Trophoblast cell (in vitro differentiated cells and primary cell): ENCODE data around the gene WNT16.

ENCODE experiments used
- DNase-seq, 2 donors: peaks; one replicate each; pipeline ENCODE4 v3.0.0-alpha.2; 2016
- H2AFZ ChIP-seq: 2 replicates; pipeline ENCODE4 v1.6.1; 2013; ENCODE audit warnings: low read length, moderate library complexity, mild to moderate bottlenecking; ENCODE audit not compliant: insufficient read depth, poor library complexity
- H2AK5ac ChIP-seq: 2 replicates; pipeline ENCODE4 v1.6.1; 2013; ENCODE audit warnings: mild to moderate bottlenecking, low read length
- H2BK120ac ChIP-seq: 2 replicates; pipeline ENCODE4 v1.6.1; 2013; ENCODE audit warnings: low read length, mild to moderate bottlenecking, moderate library complexity; ENCODE audit not compliant: insufficient read depth, poor library complexity
- H2BK12ac ChIP-seq: 2 replicates; pipeline ENCODE4 v1.6.1; 2013; ENCODE audit warnings: mild to moderate bottlenecking, low read length, moderate library complexity
- H2BK5ac ChIP-seq: 2 replicates; pipeline ENCODE4 v1.6.1; 2013; ENCODE audit warnings: low read length, low read depth, moderate library complexity, mild to moderate bottlenecking; ENCODE audit not compliant: poor library complexity
- H3K14ac ChIP-seq: 2 replicates; pipeline ENCODE4 v1.6.1; 2013; ENCODE audit warnings: mild to moderate bottlenecking, low read length
- H3K18ac ChIP-seq: 2 replicates; pipeline ENCODE4 v1.6.1; 2013; ENCODE audit warnings: mild to moderate bottlenecking, low read length
- H3K23ac ChIP-seq: 2 replicates; pipeline ENCODE4 v1.6.1; 2013; ENCODE audit warnings: low read length
- H3K27ac ChIP-seq: 2 replicates; pipeline ENCODE4 v1.5.1; 2013; ENCODE audit warnings: low read depth, mild to moderate bottlenecking, inconsistent platforms, low read length, moderate library complexity
- H3K27me3 ChIP-seq: 2 replicates; pipeline ENCODE4 v1.6.1; 2013; ENCODE audit warnings: inconsistent platforms, mild to moderate bottlenecking, low read length, moderate library complexity; ENCODE audit not compliant: insufficient read depth
- H3K36me3 ChIP-seq, 2 experiments: 1 replicate in 1 of 2; 2 replicates in 1 of 2; pipeline ENCODE4 v1.6.1; 2013; ENCODE audit warnings: low read length in 2 of 2, mild to moderate bottlenecking in 2 of 2, moderate library complexity in 1 of 2; ENCODE audit not compliant: insufficient read depth in 2 of 2, control insufficient read depth in 1 of 2
- H3K4ac ChIP-seq: 2 replicates; pipeline ENCODE4 v1.6.1; 2013; ENCODE audit warnings: low read depth, mild to moderate bottlenecking, low read length, moderate library complexity
- H3K4me1 ChIP-seq, 2 experiments: 1 replicate in 1 of 2; 2 replicates in 1 of 2; pipeline ENCODE4 v1.6.1; 2013; ENCODE audit warnings: low read length in 2 of 2, mild to moderate bottlenecking in 2 of 2, moderate library complexity in 1 of 2; ENCODE audit not compliant: insufficient read depth in 2 of 2, control insufficient read depth in 1 of 2
- H3K4me2 ChIP-seq: 2 replicates; pipeline ENCODE4 v1.6.1; 2013; ENCODE audit warnings: inconsistent platforms, mild to moderate bottlenecking, low read length, moderate library complexity
- H3K4me3 ChIP-seq: 2 replicates; pipeline ENCODE4 v1.5.1; 2013; ENCODE audit warnings: mild to moderate bottlenecking, low read depth, low read length, inconsistent platforms
- H3K79me1 ChIP-seq: one replicate; pipeline ENCODE4 v1.6.1; 2013; ENCODE audit warnings: low read length
- H3K79me2 ChIP-seq: 2 replicates; pipeline ENCODE4 v1.6.1; 2013; ENCODE audit warnings: low read length, mild to moderate bottlenecking; ENCODE audit not compliant: control insufficient read depth, insufficient read depth, poor library complexity
- H3K9ac ChIP-seq: 2 replicates; pipeline ENCODE4 v1.6.1; 2013; ENCODE audit warnings: mild to moderate bottlenecking, low read length
- H3K9me3 ChIP-seq: 2 replicates; pipeline ENCODE4 v1.6.1; 2013; ENCODE audit warnings: low read depth, mild to moderate bottlenecking, control low read depth, inconsistent platforms, low read length; ENCODE audit not compliant: insufficient read depth
- H4K12ac ChIP-seq: 2 replicates; pipeline ENCODE4 v1.6.1; 2013; ENCODE audit warnings: low read depth, mild to moderate bottlenecking, low read length, moderate library complexity
- H4K8ac ChIP-seq: 2 replicates; pipeline ENCODE4 v1.6.1; 2013; ENCODE audit warnings: low read depth, mild to moderate bottlenecking, low read length, moderate library complexity
- H4K91ac ChIP-seq: one replicate; pipeline ENCODE4 v1.6.1; 2013; ENCODE audit warnings: low read depth, mild to moderate bottlenecking, low read length, moderate library complexity
- WGBS: extraction: QIAGEN DNeasy Blood & Tissue Kit; methylation state at CpG from one replicate; pipeline ENCODE4 v1.1.7; 2013; ENCODE audit warnings: missing lambda C conversion rate; ENCODE audit not compliant: insufficient read length, insufficient coverage; ENCODE audit errors: extremely low coverage; 5-methylcytosine and 5-hydroxymethylcytosine counted together

The WNT16 gene

DNA sequence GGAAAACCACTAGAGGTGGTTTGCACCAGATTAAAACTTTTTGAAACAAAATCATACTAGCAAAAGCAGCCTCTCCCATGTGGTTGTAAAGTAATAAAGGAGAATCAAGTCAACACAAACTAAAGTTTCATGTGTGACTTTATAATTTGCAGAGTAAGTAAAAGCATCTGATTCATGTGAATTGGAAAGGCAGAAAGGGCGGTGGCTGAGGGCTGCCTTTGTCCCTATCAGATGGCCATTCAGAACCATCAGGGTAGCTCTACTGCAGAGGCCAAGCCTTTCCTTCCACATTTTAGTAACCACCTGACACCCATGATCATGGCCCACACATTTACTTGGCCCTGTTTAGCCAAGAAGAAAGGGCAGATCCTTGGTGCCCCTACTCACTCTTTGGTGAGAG, 15.7 kb downstream of the WNT16 start:
- H2AK5ac ChIP-seq = no peak overlapping the region
- H3K79me2 ChIP-seq = no peaks in the 10 kb centered on the region
- no peaks in the 10 kb centered on the region for H3K79me1 ChIP-seq
- H3K27me3 ChIP-seq = no peaks in the 10 kb centered on the region
- no peak overlapping the region for H2BK120ac ChIP-seq
- no peaks in the 10 kb centered on the region for H3K9me3 ChIP-seq
- no peak overlapping the region for H3K18ac ChIP-seq
- H3K36me3 ChIP-seq = no peaks in the 10 kb centered on the region
- H3K14ac ChIP-seq = no peak overlapping the region
- no peak overlapping the region for H2BK5ac ChIP-seq
- DNase-seq = no peak
- no peak overlapping the region for H3K4me3 ChIP-seq
- H4K12ac ChIP-seq = no peak overlapping the region
- H2BK12ac ChIP-seq = no peak overlapping the region
- H3K9ac ChIP-seq = no peak overlapping the region
- H4K8ac ChIP-seq = no peak overlapping the region
- no peak overlapping the region for H3K27ac ChIP-seq
- no peak overlapping the region for H2AFZ ChIP-seq
- no peaks in the 10 kb centered on the region for H3K4me1 ChIP-seq
- no peak overlapping the region for H4K91ac ChIP-seq
- no CpG with 5 or more reads among the region's 1 CpG for WGBS
- no peak overlapping the region for H3K23ac ChIP-seq
- H3K4ac ChIP-seq = no peak overlapping the region
- no peak overlapping the region for H3K4me2 ChIP-seq

DNA sequence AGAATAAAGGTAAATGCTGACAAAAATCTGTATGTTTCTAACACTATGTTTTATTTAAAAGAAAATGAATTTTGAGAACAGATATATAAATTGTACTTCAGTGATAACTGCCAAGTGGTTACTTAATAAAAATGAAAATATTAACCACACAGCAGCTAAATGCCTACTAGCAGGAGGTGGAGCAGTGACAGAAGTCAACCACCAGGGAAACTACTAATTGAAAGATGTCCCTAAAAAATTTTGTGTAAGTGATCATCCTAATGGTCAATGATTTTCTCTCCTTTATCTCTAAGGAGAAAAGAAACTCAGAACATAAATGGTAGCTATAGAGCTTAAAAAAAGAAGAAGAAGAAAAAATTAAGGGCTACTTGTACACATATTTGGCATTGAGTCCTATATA, 22.9 kb downstream of the WNT16 start:
- H2AFZ ChIP-seq = no peak overlapping the region
- H2AK5ac ChIP-seq = no peak overlapping the region
- no peak overlapping the region for H4K12ac ChIP-seq
- no peak overlapping the region for H3K18ac ChIP-seq
- H2BK120ac ChIP-seq = no peak overlapping the region
- H3K9ac ChIP-seq = no peak overlapping the region
- H4K91ac ChIP-seq = no peak overlapping the region
- no peak overlapping the region for H3K4ac ChIP-seq
- no peaks in the 10 kb centered on the region for H3K79me1 ChIP-seq
- no peak overlapping the region for H4K8ac ChIP-seq
- no peaks in the 10 kb centered on the region for H3K4me1 ChIP-seq
- no peak overlapping the region for H3K14ac ChIP-seq
- H3K79me2 ChIP-seq = no peaks in the 10 kb centered on the region
- H3K36me3 ChIP-seq = peaks cover 0 to 13% of the 10 kb centered on the region in 2 experiments
- no peak overlapping the region for H3K4me2 ChIP-seq
- no peaks in the 10 kb centered on the region for H3K27me3 ChIP-seq
- no peaks in the 10 kb centered on the region for H3K9me3 ChIP-seq
- no peak overlapping the region for H3K27ac ChIP-seq
- DNase-seq = no peak
- no peak overlapping the region for H2BK12ac ChIP-seq
- H3K4me3 ChIP-seq = no peak overlapping the region
- no peak overlapping the region for H3K23ac ChIP-seq
- no peak overlapping the region for H2BK5ac ChIP-seq

DNA sequence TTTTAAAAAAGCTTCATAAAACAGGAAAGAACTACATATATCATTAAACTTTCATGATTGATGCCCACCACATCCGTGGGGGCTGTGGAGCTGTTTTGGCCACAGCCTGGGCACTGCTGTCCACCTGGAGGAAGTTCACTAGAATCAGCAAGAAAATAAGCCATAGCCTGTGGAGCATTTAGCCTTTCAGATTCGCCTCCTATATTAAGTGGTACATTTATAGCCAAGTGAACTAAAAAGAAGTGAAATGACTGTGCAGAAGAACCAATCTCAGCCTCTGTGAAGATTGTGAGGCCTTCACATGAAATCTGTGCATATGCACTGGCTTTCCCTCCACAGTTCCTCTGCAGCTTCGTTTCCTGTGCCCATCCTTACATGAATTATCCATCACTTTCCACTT, 23.5 kb downstream of the WNT16 start:
- WGBS = no CpG with 5 or more reads among the region's 3 CpGs
- H4K91ac ChIP-seq = no peak overlapping the region

DNA sequence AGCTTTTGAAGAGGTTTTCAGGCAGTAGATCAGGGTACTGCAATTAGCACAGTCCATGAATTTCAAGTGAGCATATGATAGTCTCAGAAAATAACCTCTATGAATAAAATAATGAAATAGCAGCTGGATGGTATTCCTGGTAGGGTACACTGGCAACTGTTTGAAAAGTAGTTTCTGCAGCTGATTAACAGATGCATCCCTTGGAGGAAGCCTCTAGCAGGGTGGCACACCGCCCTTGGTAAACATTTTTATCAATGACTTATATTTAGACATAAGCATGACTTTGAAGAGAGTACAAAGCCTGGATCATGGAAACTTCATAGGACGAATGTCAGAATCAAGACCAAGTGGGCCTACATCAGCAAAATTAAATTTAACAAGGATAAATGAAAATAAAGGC, 26.8 kb downstream of the WNT16 start:
- H3K4me3 ChIP-seq = no peak overlapping the region
- no peak overlapping the region for H3K23ac ChIP-seq
- H3K79me1 ChIP-seq = no peaks in the 10 kb centered on the region
- no peaks in the 10 kb centered on the region for H3K27me3 ChIP-seq
- no peaks in the 10 kb centered on the region for H3K4me1 ChIP-seq
- H2AFZ ChIP-seq = no peak overlapping the region
- H3K4me2 ChIP-seq = no peak overlapping the region
- no peak overlapping the region for H4K8ac ChIP-seq
- H3K36me3 ChIP-seq = peaks cover 3 to 15% of the 10 kb centered on the region in 2 experiments
- H4K91ac ChIP-seq = no peak overlapping the region
- no CpG with 5 or more reads among the region's 2 CpGs for WGBS
- no peak overlapping the region for H2AK5ac ChIP-seq
- no peak overlapping the region for H2BK5ac ChIP-seq
- no peak overlapping the region for H2BK120ac ChIP-seq
- no peaks in the 10 kb centered on the region for H3K79me2 ChIP-seq
- H4K12ac ChIP-seq = no peak overlapping the region
- H3K14ac ChIP-seq = no peak overlapping the region
- H3K27ac ChIP-seq = no peak overlapping the region
- no peak overlapping the region for H2BK12ac ChIP-seq
- no peak overlapping the region for H3K9ac ChIP-seq
- no peak for DNase-seq
- H3K18ac ChIP-seq = no peak overlapping the region
- no peak overlapping the region for H3K4ac ChIP-seq
- H3K9me3 ChIP-seq = no peaks in the 10 kb centered on the region

More for the DNA sequence above, 23.5 kb downstream of the WNT16 start:
- Histone ChIP-seq H2BK12ac (no peak overlapping the region), H3K27ac (no peak overlapping the region), H3K4me2 (no peak overlapping the region), H4K12ac (no peak overlapping the region), H3K23ac (no peak overlapping the region), H2AFZ (no peak overlapping the region), H4K8ac (no peak overlapping the region), H3K4ac (no peak overlapping the region), H3K14ac (no peak overlapping the region), H3K36me3 (peaks cover 0 to 13% of the 10 kb centered on the region in 2 experiments), H3K18ac (no peak overlapping the region), H3K4me3 (no peak overlapping the region), H3K79me1 (no peaks in the 10 kb centered on the region), H2BK120ac (no peak overlapping the region), H3K4me1 (no peaks in the 10 kb centered on the region), H2BK5ac (no peak overlapping the region), H3K9me3 (no peaks in the 10 kb centered on the region), H3K27me3 (no peaks in the 10 kb centered on the region), H3K9ac (no peak overlapping the region), H2AK5ac (no peak overlapping the region), H3K79me2 (no peaks in the 10 kb centered on the region)
- DNase-seq = no peak
